ENCODE measurements around the gene THAP5.

DNA sequence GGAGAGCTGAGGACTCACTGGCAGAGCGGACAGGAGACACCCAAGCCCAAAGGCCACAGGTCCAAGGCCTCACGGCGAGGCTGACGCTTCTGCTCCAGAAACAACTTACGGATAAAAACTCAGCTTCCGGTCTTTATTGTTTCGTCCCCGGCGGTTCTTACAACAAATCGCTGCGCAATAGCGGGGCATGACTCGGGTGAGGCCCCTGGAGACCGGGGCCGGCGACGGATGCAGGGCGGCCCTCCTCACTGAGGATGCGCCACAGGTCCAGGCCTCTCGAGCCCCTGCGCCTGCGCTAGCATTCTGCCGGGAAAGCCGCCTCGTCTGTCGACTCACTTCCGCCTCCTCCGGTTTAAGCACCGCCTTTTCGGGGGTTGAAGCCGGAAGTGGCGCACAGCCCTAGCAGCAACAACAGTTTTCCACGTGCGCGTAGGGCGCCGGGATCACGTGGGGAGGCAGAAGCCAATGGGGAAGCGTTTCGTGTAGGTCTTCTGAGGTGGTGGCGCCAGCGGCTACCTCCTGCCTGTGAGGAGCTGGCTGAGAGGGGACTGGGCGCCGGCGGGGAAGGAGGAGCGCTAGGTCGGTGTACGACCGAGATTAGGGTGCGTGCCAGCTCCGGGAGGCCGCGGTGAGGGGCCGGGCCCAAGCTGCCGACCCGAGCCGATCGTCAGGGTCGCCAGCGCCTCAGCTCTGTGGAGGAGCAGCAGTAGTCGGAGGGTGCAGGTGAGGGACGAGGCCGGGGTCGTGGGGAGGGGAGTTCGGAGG, at the start of gene THAP5, which contains the start of gene DNAJB9:
- TF ChIP-seq CTCF (IDR thresholded peaks at IDR 0.05): no peak
- no peak for TF ChIP-seq ZFX (IDR thresholded peaks at IDR 0.05; ENCODE audit: borderline replicate concordance)
